GM21737 (cell line): ENCODE measurements around the gene ADAM33.

Experiments
- ATAC-seq: cut with Tn5 transposase; IDR thresholded peaks from one replicate; pipeline ENCODE4 v1.9.1; 2021; ENCODE audit warnings: mild to moderate bottlenecking, moderate library complexity; ENCODE audit not compliant: unreplicated experiment

ADAM33 gene

GRCh38 chr20:3670945-3671344, 10.9 kb downstream of the ADAM33 start:
- no peak for ATAC-seq

- no peak for ATAC-seq
Observed at GRCh38 chr20:3670511-3670910, 11.3 kb downstream of the ADAM33 start.

- ATAC-seq, result no peak
Observed at GRCh38 chr20:3669710-3670367, 12.0 kb downstream of the ADAM33 start.

GRCh38 chr20:3667434-3668037, 14.3 kb downstream of the ADAM33 start:
- no peak for ATAC-seq

- ATAC-seq, result no peak
Observed at GRCh38 chr20:3663858-3664257, 18.0 kb downstream of the ADAM33 start.

GRCh38 chr20:3663031-3663701, 18.6 kb downstream of the ADAM33 start, which contains the start of gene GFRA4:
Gene GFRA4, minus strand, starts transcription at chr20:3663399. Its CDS starts 0 bp downstream, at chr20:3663399.
- no peak for ATAC-seq

- no peak for ATAC-seq
Observed at GRCh38 chr20:3661814-3662665, 19.8 kb downstream of the ADAM33 start.

- ATAC-seq, result no peak
Observed at GRCh38 chr20:3661060-3661813, 20.6 kb downstream of the ADAM33 start.

- no peak for ATAC-seq
Observed at GRCh38 chr20:3660262-3661059, 21.3 kb downstream of the ADAM33 start.

GRCh38 chr20:3659492-3660261, 22.1 kb downstream of the ADAM33 start:
- no peak for ATAC-seq

GRCh38 chr20:3658716-3659491, 22.9 kb downstream of the ADAM33 start:
- ATAC-seq, result peak; percentile 73

GRCh38 chr20:3658019-3658715, 23.6 kb downstream of the ADAM33 start:
- no peak for ATAC-seq

GRCh38 chr20:3655131-3655405, 26.7 kb downstream of the ADAM33 start:
- no peak for ATAC-seq

- no peak for ATAC-seq
Observed at GRCh38 chr20:3654326-3655130, 27.3 kb downstream of the ADAM33 start.

- ATAC-seq, result no peak
Observed at GRCh38 chr20:3653921-3654320, 27.9 kb downstream of the ADAM33 start.

- ATAC-seq, result no peak
Observed at GRCh38 chr20:3652676-3653596, 28.9 kb downstream of the ADAM33 start.
